Caco-2 (cell line): Measurements from ENCODE around the gene NACA2. TPM values are rescaled to one million over a fixed set of nuclear protein-coding genes. Genes with fewer than 3 reads are reported as not detected.
"Not testable (repeated sequence)": the region's sequence is repeated elsewhere in the genome, so short reads cannot be mapped to it uniquely, and the experiment has no call there.

Source experiments
- BruUV-seq: library from RNA; stranded (reverse); fragments of 400-500 nt; replicated peaks from 2 replicates; lab custom pipeline; 2021; lab: Mats Ljungman, UMichigan
- CTCF ChIA-PET: fragments of 300-600 bp; sonication (Branson Sonifier 250); formaldehyde crosslinking; loops from one replicate; lab custom pipeline; 2022; ENCODE audit warnings: antibody characterized with exemption; lab: Charles Lee
- POLR2A ChIA-PET: fragments of 300-600 bp; sonication (Branson Sonifier 250); formaldehyde crosslinking; loops from one replicate; lab custom pipeline; 2022; ENCODE audit warnings: antibody characterized with exemption; lab: Charles Lee
- DNase-seq, 2 experiments: peaks; one replicate each; pipeline versions ENCODE4 v3.0.0 to v3.0.0-alpha.2; 2020 to 2022
- H3K27me3 ChIP-seq: replicated peaks from 2 replicates; pipeline ENCODE4 v1.6.0; 2011; ENCODE audit warnings: low read length; ENCODE audit not compliant: control insufficient read depth, insufficient read depth
- H3K36me3 ChIP-seq: 2 replicates; pipeline ENCODE4 v1.5.1; 2011; ENCODE audit warnings: low read length; ENCODE audit not compliant: control insufficient read depth, insufficient read depth
- H3K4me1 ChIP-seq: fragments of 250-450 bp; sonication (Bioruptor Pico); 2 replicates; pipeline ENCODE4 v1.5.1; 2020; ENCODE audit warnings: mild to moderate bottlenecking
- H3K4me3 ChIP-seq: 2 replicates; pipeline ENCODE4 v1.5.1; 2011; ENCODE audit warnings: low read depth, mild to moderate bottlenecking, control low read depth, low read length
- H3K9me3 ChIP-seq: fragments of 250-450 bp; sonication (Bioruptor Pico); 2 replicates; pipeline ENCODE4 v1.5.1; 2020; ENCODE audit warnings: mild to moderate bottlenecking, moderate library complexity
- H3K27ac Mint-ChIP-seq: one replicate; pipeline ENCODE4 v1.8.0; 2022; ENCODE audit warnings: mixed read lengths; ENCODE audit not compliant: unreplicated experiment
- H3K27me3 Mint-ChIP-seq: one replicate; pipeline ENCODE4 v1.8.0; 2022; ENCODE audit warnings: mixed read lengths; ENCODE audit not compliant: insufficient read depth, unreplicated experiment
- H3K36me3 Mint-ChIP-seq: one replicate; pipeline ENCODE4 v1.8.0; 2022; ENCODE audit warnings: mild to moderate bottlenecking, mixed read lengths; ENCODE audit not compliant: insufficient read depth, unreplicated experiment
- H3K4me1 Mint-ChIP-seq: one replicate; pipeline ENCODE4 v1.8.0; 2022; ENCODE audit warnings: low read depth, mixed read lengths; ENCODE audit not compliant: unreplicated experiment
- H3K4me3 Mint-ChIP-seq: one replicate; pipeline ENCODE4 v1.8.0; 2022; ENCODE audit warnings: mild to moderate bottlenecking, moderate library complexity, mixed read lengths; ENCODE audit not compliant: unreplicated experiment
- H3K9me3 Mint-ChIP-seq: one replicate; pipeline ENCODE4 v1.8.0; 2022; ENCODE audit warnings: mixed read lengths; ENCODE audit not compliant: unreplicated experiment
- intact Hi-C: fragments of 100-400 bp; cut with micrococcal nuclease; formaldehyde crosslinking; loops from one replicate; pipeline ENCODE4 v1.10.0; 2022; ENCODE audit not compliant: unreplicated experiment
- total RNA-seq: library from RNA; stranded (reverse); gene quantifications from 2 replicates; pipeline ENCODE4 v1.2.3, GENCODE V29; 2022
- TF ChIP-seq, protein P1 (sequence below), 2 experiments: fragments of 200-600 bp in 1 of 2; IDR thresholded peaks; 1 replicate in 1 of 2; 2 replicates in 1 of 2; pipeline versions ENCODE4 v1.5.1 to v1.8.0; 2011 to 2022; ENCODE audit warnings: antibody characterized with exemption in 1 of 2, control low read depth in 1 of 2, inconsistent platforms in 1 of 2, low read depth in 1 of 2, low read length in 1 of 2, mild to moderate bottlenecking in 1 of 2, moderate library complexity in 1 of 2; ENCODE audit not compliant: insufficient read depth in 1 of 2, severe bottlenecking in 1 of 2, unreplicated experiment in 1 of 2

Gene NACA2
- total RNA-seq, 1 experiment from 2014 or later: not detected

DNA sequence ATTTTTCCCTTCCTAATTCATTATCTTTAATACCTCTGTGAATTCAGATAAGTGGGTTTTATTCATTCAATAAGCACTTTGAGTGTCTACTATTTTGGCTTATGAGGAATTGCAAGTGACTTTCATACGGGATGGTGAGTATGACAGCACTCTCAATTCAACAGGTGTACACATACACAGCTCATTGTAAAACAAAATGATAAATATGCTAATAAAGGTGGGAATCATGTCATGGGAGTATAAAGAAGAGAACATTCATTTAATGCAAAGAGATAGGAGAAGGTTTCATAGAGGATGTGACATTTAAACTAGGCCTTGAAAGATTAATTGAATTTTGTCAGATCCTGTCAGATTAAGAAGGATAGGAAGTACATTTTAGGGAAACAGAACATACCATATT lies 19.4 kb downstream of the NACA2 start:
- Mint-ChIP-seq H3K27ac (no peak overlapping the region), H3K36me3 (no peaks in the 10 kb centered on the region)
- POLR2A ChIA-PET: no interaction called here

GRCh38 chr17:61570118-61570517 lies 20.9 kb downstream of the NACA2 start:
- Histone ChIP-seq H3K4me3 (no peak overlapping the region), H3K36me3 (no peaks in the 10 kb centered on the region), H3K27me3 (no peaks in the 10 kb centered on the region), H3K9me3 (peaks cover 14% of the 10 kb centered on the region; the same call in 1 of the 2 replicates), H3K4me1 (peaks cover 7% of the 10 kb centered on the region; the same call in 1 of the 2 replicates)
- peaks cover 10% of the 10 kb centered on the region for H3K4me1 Mint-ChIP-seq
- H3K4me3 Mint-ChIP-seq: no peak overlapping the region
- H3K27me3 Mint-ChIP-seq: no peaks in the 10 kb centered on the region
- ChIA-PET POLR2A (no interaction called here), CTCF (no interaction called here)
- H3K36me3 Mint-ChIP-seq: no peaks in the 10 kb centered on the region
- no TSS peak for BruUV-seq
- intact Hi-C loops: no loop called here
- H3K27ac Mint-ChIP-seq: no peak overlapping the region
- H3K9me3 Mint-ChIP-seq: peaks cover 31% of the 10 kb centered on the region
- DNase-seq: no peak
- TF ChIP-seq, protein P1, sequence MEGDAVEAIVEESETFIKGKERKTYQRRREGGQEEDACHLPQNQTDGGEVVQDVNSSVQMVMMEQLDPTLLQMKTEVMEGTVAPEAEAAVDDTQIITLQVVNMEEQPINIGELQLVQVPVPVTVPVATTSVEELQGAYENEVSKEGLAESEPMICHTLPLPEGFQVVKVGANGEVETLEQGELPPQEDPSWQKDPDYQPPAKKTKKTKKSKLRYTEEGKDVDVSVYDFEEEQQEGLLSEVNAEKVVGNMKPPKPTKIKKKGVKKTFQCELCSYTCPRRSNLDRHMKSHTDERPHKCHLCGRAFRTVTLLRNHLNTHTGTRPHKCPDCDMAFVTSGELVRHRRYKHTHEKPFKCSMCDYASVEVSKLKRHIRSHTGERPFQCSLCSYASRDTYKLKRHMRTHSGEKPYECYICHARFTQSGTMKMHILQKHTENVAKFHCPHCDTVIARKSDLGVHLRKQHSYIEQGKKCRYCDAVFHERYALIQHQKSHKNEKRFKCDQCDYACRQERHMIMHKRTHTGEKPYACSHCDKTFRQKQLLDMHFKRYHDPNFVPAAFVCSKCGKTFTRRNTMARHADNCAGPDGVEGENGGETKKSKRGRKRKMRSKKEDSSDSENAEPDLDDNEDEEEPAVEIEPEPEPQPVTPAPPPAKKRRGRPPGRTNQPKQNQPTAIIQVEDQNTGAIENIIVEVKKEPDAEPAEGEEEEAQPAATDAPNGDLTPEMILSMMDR (IDR thresholded peaks at IDR 0.05; ENCODE audit: insufficient read depth in 1 of 2, low read depth in 1 of 2, low read length in 1 of 2, severe bottlenecking in 1 of 2, unreplicated experiment in 1 of 2): no peak

More for the DNA sequence above, 19.4 kb downstream of the NACA2 start:
- no peak for DNase-seq
- TF ChIP-seq, protein P1 (IDR thresholded peaks at IDR 0.05; ENCODE audit: insufficient read depth in 1 of 2, low read depth in 1 of 2, low read length in 1 of 2, severe bottlenecking in 1 of 2, unreplicated experiment in 1 of 2): no peak
- no peaks in the 10 kb centered on the region for H3K27me3 Mint-ChIP-seq
- intact Hi-C loops: no loop called here
- H3K4me3 Mint-ChIP-seq: no peak overlapping the region
- Histone ChIP-seq H3K4me1 (peaks cover 7% of the 10 kb centered on the region; the same call in 1 of the 2 replicates), H3K9me3 (peaks cover 14% of the 10 kb centered on the region; the same call in 1 of the 2 replicates), H3K27me3 (no peaks in the 10 kb centered on the region), H3K4me3 (no peak overlapping the region), H3K36me3 (no peaks in the 10 kb centered on the region)
- CTCF ChIA-PET: interaction anchor here (1.4 kb wide), 1 partner anchor 159 kb away, joined by 3 read pairs; no protein-coding TSS in a partner anchor
- no TSS peak for BruUV-seq
- H3K4me1 Mint-ChIP-seq: peaks cover 17% of the 10 kb centered on the region
- H3K9me3 Mint-ChIP-seq: peaks cover 31% of the 10 kb centered on the region

GRCh38 chr17:61569525-61569924 lies 21.5 kb downstream of the NACA2 start:
- H3K36me3 Mint-ChIP-seq, DNase-seq, BruUV-seq, CTCF ChIA-PET, intact Hi-C loops, H3K4me1 ChIP-seq, H3K27me3 Mint-ChIP-seq, H3K27me3 ChIP-seq, H3K27ac Mint-ChIP-seq, H3K36me3 ChIP-seq, H3K4me3 ChIP-seq, H3K4me3 Mint-ChIP-seq, POLR2A ChIA-PET: not testable (repeated sequence)
- peaks cover 14% of the 10 kb centered on the region; the same call in 1 of the 2 replicates for H3K9me3 ChIP-seq
- H3K4me1 Mint-ChIP-seq: peaks cover 10% of the 10 kb centered on the region
- peaks cover 31% of the 10 kb centered on the region for H3K9me3 Mint-ChIP-seq
